LNCaP clone FGC (cell line): ENCODE results near the gene RPL35.

Experiments used
- DNase-seq: peaks from one replicate; pipeline ENCODE4 v3.0.0-alpha.2; 2011; ENCODE audit warnings: low read depth
- H3K4me3 ChIP-seq: 2 replicates; pipeline ENCODE4 v1.5.1; 2011; ENCODE audit warnings: mild to moderate bottlenecking, low read depth, low read length, control low read depth
- CTCF ChIP-seq: IDR thresholded peaks from 2 replicates; pipeline ENCODE4 v1.5.1; 2012; ENCODE audit warnings: mild to moderate bottlenecking; ENCODE audit not compliant: control insufficient read depth, insufficient read depth; ENCODE audit errors: extremely low read depth

RPL35 gene

GRCh38 chr9:124809741-124810500, 51.8 kb downstream of the RPL35 start:
- DNase-seq = no peak
- TF ChIP-seq CTCF = no peak
- no peak overlapping the region for H3K4me3 ChIP-seq

DNA sequence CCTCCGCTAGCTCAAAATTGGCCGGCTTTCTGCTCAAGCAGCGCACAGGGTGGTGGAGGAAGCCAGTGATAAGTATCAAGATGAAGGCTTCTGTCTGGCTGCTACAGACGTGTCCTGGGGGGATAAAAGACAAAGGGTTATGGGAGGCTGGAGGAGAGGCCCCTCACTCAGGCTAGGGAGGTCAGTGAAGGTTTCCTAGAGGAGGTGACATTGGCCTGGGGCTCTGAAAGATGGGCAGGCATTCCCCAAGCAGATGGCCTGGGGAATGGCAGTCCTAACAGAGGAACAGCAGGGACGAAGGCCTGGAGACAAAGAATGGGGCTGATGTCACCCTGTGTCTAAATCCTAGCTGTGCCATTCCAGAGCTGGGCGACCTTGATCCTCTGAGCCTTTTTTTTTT, 52.5 kb downstream of the RPL35 start:
- H3K4me3 ChIP-seq = no peak overlapping the region
- no peak for TF ChIP-seq CTCF
- DNase-seq = no peak

DNA sequence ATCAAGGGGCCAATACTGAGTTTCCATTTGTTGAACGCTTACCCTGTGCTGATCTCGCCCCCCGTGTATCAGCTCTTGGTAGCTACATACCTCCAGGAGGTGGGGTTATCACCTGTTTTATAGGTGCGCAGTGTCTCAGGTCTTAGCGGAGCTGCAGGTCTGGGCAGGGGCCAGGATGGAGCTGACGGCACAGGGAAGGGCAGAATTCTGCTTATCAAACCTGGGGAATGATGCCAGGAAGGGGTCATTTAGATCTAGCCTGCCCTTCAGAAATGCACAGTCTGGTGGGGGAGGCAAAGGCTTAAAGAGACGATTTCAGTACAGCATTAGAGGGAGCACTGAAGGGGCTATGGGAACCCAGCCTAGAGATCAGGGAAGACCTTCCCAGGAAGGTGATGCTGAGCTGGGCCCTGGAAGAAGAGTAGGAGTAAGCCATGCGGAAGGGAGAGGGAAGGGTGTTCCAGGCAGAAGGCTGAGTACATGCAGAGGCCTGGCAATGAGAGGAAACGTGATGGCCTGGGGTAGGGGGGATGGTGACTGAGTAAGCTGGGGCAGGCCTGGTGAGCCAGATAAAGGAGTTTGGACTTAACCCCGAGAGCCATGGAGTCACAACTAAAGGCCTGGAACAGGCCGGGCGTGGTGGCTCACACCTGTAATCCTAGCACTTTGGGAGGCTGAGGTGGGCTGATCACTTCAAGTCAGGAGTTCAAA, 53.4 kb downstream of the RPL35 start:
- TF ChIP-seq CTCF = no peak
- no peak overlapping the region for H3K4me3 ChIP-seq
- DNase-seq = no peak
